GM12801 (cell line): ENCODE measurements around the gene ARHGAP44.

Source experiments
- CTCF ChIP-seq: IDR thresholded peaks from one replicate; pipeline ENCODE4 v1.5.1; 2011; ENCODE audit warnings: control low read depth; ENCODE audit not compliant: insufficient read length; ENCODE audit errors: extremely low read depth

ARHGAP44 gene

DNA sequence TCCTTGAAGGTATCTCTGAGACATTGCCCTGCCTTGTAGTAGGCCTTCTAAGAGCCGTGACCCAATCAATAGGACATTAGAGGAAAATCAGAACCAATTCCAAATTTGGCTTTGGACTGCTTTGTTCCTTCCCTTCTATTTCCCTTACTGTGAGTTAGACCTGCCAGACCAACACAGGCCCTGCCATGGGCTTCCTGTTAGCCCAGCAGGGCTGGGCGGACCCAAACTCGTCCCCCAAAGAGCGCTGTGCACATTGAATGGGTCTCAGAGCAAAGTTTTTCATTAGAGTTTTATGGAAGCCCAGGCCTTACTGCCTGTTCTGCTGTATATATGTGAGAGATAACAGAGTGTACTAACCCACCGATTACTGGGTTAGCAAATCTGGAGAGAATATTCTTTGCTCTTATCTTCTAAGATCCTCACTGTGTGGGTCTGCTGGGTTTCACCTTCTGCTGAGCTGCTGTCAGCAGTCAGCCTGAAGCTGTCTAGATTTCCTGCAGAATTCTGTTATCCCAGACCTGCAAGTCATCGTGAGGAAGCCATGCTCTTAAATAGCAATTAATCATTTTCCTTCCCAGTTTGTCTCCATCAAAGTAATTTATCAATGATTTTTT, 5.7 kb downstream of the ARHGAP44 start:
- no peak for TF ChIP-seq CTCF

DNA sequence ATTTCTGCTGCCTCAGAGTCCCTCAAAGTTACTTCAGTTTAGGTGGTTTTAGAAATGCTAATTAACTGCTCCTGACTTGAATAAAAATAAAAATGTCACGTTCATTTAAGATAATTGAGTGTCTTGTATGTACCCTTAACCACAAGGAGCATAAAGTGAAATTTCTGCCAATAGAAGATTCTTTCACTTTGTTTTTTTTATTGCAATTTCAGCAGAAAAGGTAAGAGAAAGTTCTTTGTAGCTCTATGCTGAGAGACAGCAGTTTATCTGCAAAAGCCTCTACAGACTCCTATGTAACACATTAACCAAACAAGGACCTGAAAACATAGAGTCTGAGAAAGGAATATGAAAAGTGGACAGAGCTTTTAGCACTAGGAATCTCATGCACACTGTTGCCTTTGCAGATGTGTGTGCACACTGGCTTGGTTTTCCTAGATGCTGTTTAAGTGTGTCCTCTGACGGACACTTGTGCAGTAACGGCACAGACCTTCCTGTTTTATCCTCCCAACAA, 11.6 kb downstream of the ARHGAP44 start:
- TF ChIP-seq CTCF, result no peak

- TF ChIP-seq CTCF, result no peak
Measured at GRCh38 chr17:12806630-12807029, 17.3 kb downstream of the ARHGAP44 start.

- no peak for TF ChIP-seq CTCF
Measured at GRCh38 chr17:12808723-12809122, 19.4 kb downstream of the ARHGAP44 start.

DNA sequence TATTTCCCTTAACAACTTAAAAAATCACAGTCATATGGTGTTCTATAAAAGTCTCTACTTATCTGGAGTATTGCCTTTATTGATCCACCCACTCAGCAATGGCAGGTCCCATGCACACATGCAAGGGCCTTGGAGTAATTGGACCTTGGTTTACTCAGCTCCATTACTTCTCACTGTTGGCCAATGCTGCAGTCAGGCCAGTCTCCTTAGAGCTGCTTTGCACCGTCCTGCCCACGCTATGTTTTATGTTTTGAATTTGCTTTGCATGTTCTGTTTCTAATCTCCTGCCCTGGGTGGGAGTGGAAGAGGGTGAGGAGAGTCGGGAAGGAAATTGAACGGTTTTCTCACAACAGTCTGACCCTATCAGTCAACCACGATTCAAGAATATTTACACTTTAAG, 23.6 kb downstream of the ARHGAP44 start:
- no peak for TF ChIP-seq CTCF

DNA sequence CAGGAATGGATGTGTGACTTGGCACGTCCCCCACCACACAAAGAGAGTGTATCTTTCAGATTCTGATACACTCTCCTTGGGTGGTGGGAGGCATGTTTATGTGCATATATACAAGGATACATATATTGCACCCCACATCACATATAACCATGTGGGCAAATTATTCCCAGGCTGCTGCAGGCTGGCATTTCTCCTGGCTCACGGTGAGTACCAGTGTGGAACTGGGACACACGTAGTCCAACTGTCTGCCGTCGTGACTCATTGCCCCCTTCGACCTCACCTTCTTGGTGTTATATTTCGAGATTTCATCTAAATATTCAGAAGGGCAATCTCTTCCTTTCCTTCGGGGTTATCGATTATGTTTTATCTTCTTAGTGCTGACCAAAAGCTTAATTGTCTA, 24.4 kb downstream of the ARHGAP44 start:
- TF ChIP-seq CTCF, result no peak

DNA sequence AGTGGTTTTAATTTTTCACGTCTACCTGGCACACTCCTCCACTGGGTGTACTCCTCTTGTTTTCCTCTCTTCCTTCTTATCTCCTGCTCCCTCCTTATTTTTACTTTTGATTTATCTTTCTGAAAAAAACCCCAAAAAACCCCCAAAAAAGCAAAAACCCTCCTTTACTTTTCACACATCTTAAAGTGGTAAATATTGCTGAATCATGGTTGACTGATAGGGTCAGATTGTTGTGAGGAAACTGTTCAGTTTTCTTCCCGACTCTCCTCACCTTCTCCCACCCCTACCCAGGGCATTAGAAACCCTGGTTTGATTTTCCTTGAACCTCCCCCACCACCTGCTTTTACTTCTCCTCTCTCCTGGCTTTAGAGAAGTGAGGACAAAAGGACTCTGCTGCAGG, 25.4 kb downstream of the ARHGAP44 start:
- TF ChIP-seq CTCF, result no peak

- no peak for TF ChIP-seq CTCF
Measured at GRCh38 chr17:12815642-12816141, 26.4 kb downstream of the ARHGAP44 start.
